Right lobe of liver (tissue), 6 donors: ENCODE results near the gene NR0B1. TPM values are rescaled to one million over a fixed set of nuclear protein-coding genes. Genes with fewer than 3 reads are reported as not detected.

ENCODE experiments used
- ATAC-seq, 4 donors: fragments of 200-7000 bp; cut with Tn5 transposase; one replicate each; pipeline ENCODE4 v1.9.1; 2020; ENCODE audit warnings: mild to moderate bottlenecking in 4 of 4, moderate library complexity in 4 of 4
- DNase-seq, 3 donors: peaks; one replicate each; pipeline ENCODE4 v3.0.0-alpha.2; 2020
- H3K27ac ChIP-seq, 3 donors: fragments of 200-600 bp; one replicate each; pipeline ENCODE4 v1.8.0; 2022
- H3K27me3 ChIP-seq, 2 donors: fragments of 200-600 bp; one replicate each; pipeline ENCODE4 v1.8.0; 2022
- H3K36me3 ChIP-seq, 4 donors: fragments of 200-600 bp; sonication (generic) in 1 of 4; one replicate each; pipeline versions ENCODE4 v1.5.1 to v1.8.0; 2017 to 2022; ENCODE audit warnings: control low read depth in 1 of 4
- H3K4me1 ChIP-seq, 4 donors: fragments of 200-600 bp; sonication (generic) in 1 of 4; one replicate each; pipeline versions ENCODE4 v1.5.1 to v1.8.0; 2017 to 2022; ENCODE audit warnings: control low read depth in 1 of 4
- H3K4me3 ChIP-seq, 3 donors: fragments of 200-600 bp; one replicate each; pipeline ENCODE4 v1.8.0; 2022
- H3K9me3 ChIP-seq, 4 donors: fragments of 200-600 bp; sonication (generic) in 1 of 4; one replicate each; pipeline versions ENCODE4 v1.5.1 to v1.8.0; 2017 to 2022; ENCODE audit warnings: control low read depth in 1 of 4
- POLR2A ChIP-seq: fragments of 450-650 bp; IDR thresholded peaks from one replicate; pipeline ENCODE4 v1.6.1; 2017; ENCODE audit warnings: antibody characterized with exemption, mild to moderate bottlenecking
- WGBS: methylation state at CpG from one replicate; pipeline ENCODE4 v1.1.6; 2018; ENCODE audit warnings: low coverage, low lambda C conversion rate; ENCODE audit not compliant: insufficient coverage; ENCODE audit errors: missing lambda C conversion rate; 5-methylcytosine and 5-hydroxymethylcytosine counted together
- intact Hi-C, 2 donors: fragments of 100-400 bp; cut with DNase I; formaldehyde crosslinking; loops; one replicate each; pipeline versions ENCODE4 v1.11.2 to v1.14.1; 2022
- total RNA-seq, 6 experiments: library from RNA; depleted of rRNA in 2 of 6; stranded (reverse); fragments of >200 nt in 2 of 6; fragmentation: NEBNext Ultra II Directional in 3 of 6; extraction: Animal tissue kit (Norgen Biotek cat#: 25700) in 3 of 6; gene quantifications; one replicate each; pipeline versions ENCODE4 v1.1.0 to v1.2.4, GENCODE V29; 2016 to 2023
- TF ChIP-seq, protein P1 (sequence below), 4 donors: fragments of 200-600 bp in 3 of 4; fragments of 450-650 bp in 1 of 4; IDR thresholded peaks; one replicate each; pipeline versions ENCODE4 v1.5.1 to v1.8.0; 2016 to 2022; ENCODE audit warnings: antibody characterized with exemption in 4 of 4, mild to moderate bottlenecking in 2 of 4
- donor health status: DM: no; HTN: yes; CAD: no.
- donor health status: DM: no; HTN: no; CAD: no.
- donor health status: DM: no; HTN: no; CAD: no.
- donor health status: DM: no; HTN: yes; CAD: no.
- donor health status: DM: no; HTN: yes; CAD: no.

The NR0B1 gene
- total RNA-seq, 6 experiments from 2014 or later, result not detected

DNA sequence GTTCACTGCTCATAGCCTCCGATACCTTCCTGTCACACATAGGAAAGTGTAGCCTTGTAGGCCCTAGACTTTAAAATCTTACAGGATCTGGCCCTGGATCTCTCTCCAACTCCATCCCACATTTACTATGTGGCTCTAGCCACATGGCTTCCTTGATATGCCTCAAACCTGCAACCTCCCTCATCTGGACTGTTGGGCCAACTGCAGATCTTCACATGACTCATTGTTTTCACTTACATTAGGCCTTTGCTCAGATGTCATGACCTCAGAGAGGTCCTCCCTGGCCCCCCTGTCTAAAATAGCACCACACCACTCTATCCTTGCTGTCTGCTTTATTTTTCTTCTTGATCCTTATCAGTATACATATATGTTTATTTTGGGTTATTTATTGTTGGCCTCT lies 8.1 kb upstream of the NR0B1 start:
- intact Hi-C loops, result no loop called here
- Histone ChIP-seq H3K4me1 (no peaks in the 10 kb centered on the region), H3K9me3 (no peaks in the 10 kb centered on the region), H3K27me3 (no peaks in the 10 kb centered on the region), H3K27ac (no peak overlapping the region), H3K4me3 (no peak overlapping the region), H3K36me3 (no peaks in the 10 kb centered on the region)
- ATAC-seq, result no peak
- TF ChIP-seq, protein P1, sequence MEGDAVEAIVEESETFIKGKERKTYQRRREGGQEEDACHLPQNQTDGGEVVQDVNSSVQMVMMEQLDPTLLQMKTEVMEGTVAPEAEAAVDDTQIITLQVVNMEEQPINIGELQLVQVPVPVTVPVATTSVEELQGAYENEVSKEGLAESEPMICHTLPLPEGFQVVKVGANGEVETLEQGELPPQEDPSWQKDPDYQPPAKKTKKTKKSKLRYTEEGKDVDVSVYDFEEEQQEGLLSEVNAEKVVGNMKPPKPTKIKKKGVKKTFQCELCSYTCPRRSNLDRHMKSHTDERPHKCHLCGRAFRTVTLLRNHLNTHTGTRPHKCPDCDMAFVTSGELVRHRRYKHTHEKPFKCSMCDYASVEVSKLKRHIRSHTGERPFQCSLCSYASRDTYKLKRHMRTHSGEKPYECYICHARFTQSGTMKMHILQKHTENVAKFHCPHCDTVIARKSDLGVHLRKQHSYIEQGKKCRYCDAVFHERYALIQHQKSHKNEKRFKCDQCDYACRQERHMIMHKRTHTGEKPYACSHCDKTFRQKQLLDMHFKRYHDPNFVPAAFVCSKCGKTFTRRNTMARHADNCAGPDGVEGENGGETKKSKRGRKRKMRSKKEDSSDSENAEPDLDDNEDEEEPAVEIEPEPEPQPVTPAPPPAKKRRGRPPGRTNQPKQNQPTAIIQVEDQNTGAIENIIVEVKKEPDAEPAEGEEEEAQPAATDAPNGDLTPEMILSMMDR (IDR thresholded peaks at IDR 0.05), result no peak
- no peak for TF ChIP-seq POLR2A
- WGBS, result 86% methylated on average over 1 of the region's 1 CpG
- DNase-seq, result no peak

DNA sequence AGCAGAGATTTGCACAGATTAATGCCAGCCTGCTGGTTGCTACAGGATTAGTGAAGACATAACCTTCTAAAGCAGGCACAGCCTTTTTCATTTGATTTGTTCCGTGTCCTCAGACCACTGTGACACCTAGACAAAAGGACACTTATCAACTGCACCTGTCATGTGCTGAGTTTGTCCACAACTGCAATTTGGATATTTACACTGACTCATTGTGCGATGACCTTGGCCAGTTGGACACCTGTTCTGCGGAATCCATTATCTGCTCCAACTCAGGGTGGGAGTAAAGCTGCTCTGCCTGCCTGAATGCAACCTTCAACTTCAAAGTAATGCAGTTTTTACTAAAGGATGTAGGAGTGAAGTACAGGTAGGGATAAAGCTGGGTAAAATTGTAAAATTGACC lies 4.1 kb upstream of the NR0B1 start:
- ATAC-seq (no peak), DNase-seq (no peak)
- WGBS, result 38% methylated on average over 3 of the region's 3 CpGs
- Histone ChIP-seq H3K4me1 (no peaks in the 10 kb centered on the region), H3K4me3 (no peak overlapping the region), H3K36me3 (no peaks in the 10 kb centered on the region), H3K27ac (no peak overlapping the region), H3K9me3 (no peaks in the 10 kb centered on the region), H3K27me3 (peaks cover 0 to 14% of the 10 kb centered on the region in 2 donors)
- intact Hi-C loops, result no loop called here
- TF ChIP-seq, protein P1 (IDR thresholded peaks at IDR 0.05), result no peak
- no peak for TF ChIP-seq POLR2A

DNA sequence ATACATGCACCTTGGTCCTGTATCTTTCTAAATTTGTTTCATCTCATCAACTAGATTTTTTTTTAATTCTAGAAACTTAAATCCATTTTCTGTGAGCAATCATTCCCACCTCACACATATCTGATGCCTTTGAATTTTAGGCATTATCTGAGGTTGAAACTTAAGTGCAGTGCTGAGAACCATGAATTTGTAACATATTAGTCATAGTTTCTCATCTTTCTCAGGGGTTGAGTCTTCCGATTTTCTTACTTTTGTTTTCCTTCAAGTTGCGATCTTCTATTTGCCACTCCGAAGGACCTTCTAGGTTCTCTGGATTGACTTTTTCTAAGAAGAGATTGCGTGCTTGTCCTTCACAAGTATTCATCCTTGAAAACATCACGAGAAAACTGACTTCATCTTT lies 3.7 kb upstream of the NR0B1 start:
- Histone ChIP-seq H3K27me3 (peaks cover 0 to 19% of the 10 kb centered on the region in 2 donors), H3K36me3 (no peaks in the 10 kb centered on the region), H3K27ac (no peak overlapping the region), H3K4me3 (no peak overlapping the region), H3K4me1 (no peaks in the 10 kb centered on the region), H3K9me3 (no peaks in the 10 kb centered on the region)
- 72% methylated on average over 5 of the region's 5 CpGs for WGBS
- ATAC-seq (no peak), DNase-seq (no peak)
- no peak for TF ChIP-seq POLR2A
- TF ChIP-seq, protein P1 (IDR thresholded peaks at IDR 0.05), result no peak
- intact Hi-C loops, result no loop called here

DNA sequence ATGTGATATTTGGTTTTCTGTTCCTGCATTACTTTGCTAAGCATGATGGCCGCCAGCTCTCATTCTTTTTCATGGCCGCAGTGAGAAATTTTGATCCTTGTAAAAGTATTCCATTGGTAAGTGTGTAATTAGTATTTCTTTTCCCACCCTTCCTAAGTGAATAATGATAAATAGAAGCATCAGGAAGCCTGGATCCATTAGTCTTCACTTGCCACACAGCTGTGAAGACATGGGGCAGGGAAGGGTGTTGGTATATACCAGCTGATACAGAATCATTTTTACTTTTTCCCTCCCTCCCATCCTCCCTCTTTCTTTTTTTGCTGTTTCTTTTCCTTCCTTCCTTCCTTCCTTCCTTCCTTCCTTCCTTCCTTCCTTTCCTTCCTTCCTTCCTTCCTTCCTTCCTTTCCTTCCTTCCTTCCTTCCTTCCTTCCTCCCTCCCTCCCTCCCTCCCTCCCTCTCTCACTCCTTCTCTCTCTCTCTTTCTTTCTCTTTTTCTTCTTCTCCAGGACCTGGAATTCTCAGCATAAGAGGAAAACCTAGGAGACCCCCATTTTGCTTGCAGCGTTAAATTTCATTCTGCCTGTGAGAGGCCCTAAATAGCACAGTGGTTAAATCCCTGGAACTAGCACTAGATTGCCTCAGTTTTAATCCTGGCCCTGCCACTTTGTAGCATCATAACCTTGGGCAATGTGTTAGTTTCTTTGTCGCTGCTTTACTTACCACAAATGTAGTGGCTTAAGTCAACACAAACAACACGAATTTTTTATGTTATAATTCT lies 1.4 kb upstream of the NR0B1 start:
- Histone ChIP-seq H3K36me3 (no peaks in the 10 kb centered on the region), H3K9me3 (no peaks in the 10 kb centered on the region), H3K4me1 (no peaks in the 10 kb centered on the region), H3K4me3 (no peak overlapping the region), H3K27me3 (peaks cover 0 to 26% of the 10 kb centered on the region in 2 donors), H3K27ac (no peak overlapping the region)
- ATAC-seq (no peak), DNase-seq (no peak)
- intact Hi-C loops, result no loop called here
- WGBS, result 46% methylated on average over 5 of the region's 5 CpGs
- no peak for TF ChIP-seq POLR2A
- TF ChIP-seq, protein P1 (IDR thresholded peaks at IDR 0.05), result no peak
